ENCODE results near the gene MXRA7. TPM values are rescaled to one million over a fixed set of nuclear protein-coding genes. Genes with fewer than 3 reads are reported as not detected.

The MXRA7 gene
- total and polyA plus RNA-seq, 2 of the 4 experiments (the other 2 are of a cell fraction): 168 to 231 TPM

GRCh38 chr17:76681222-76682137, 29.3 kb downstream of the MXRA7 start:
- no peak overlapping the region for H2AFZ ChIP-seq (replicated peaks; ENCODE audit: low read length, poor library complexity)
- no peak overlapping the region for H3K4me2 ChIP-seq (ENCODE audit: low read depth, low read length)
- BruUV-seq (replicated peaks): no TSS peak
- ATAC-seq (ENCODE audit: low read depth) (peak; percentile 78), DNase-seq (peak; percentile 63)
- H3K27me3 ChIP-seq (ENCODE audit: control insufficient read depth, insufficient read depth, low read length): no peaks in the 10 kb centered on the region
- no peak overlapping the region for H3K4me3 ChIP-seq (ENCODE audit: insufficient read depth, low read depth, low read length)
- no peak overlapping the region for H2BK15ac ChIP-seq (ENCODE audit: low read depth, low read length)
- H3K4ac ChIP-seq (ENCODE audit: low read depth, low read length): no peak overlapping the region; the same call in 1 of the 2 replicates
- H4K8ac ChIP-seq (ENCODE audit: low read depth in 2 of 2, low read length in 2 of 2): no peak overlapping the region
- H3K56ac ChIP-seq (ENCODE audit: extremely low read depth, insufficient read depth, low read length): no peak overlapping the region
- in situ Hi-C loops (cut with MboI; ENCODE audit: low sequenced_read_pairs): no loop called here
- H3K23ac ChIP-seq (ENCODE audit: low read depth, low read length): no peak overlapping the region
- H2BK5ac ChIP-seq (ENCODE audit: low read depth, low read length, poor library complexity, severe bottlenecking): no peak overlapping the region
- peaks cover 7% of the 10 kb centered on the region for H3K4me1 ChIP-seq (ENCODE audit: control insufficient read depth, insufficient read depth, low read length)
- no peak overlapping the region for H2BK20ac ChIP-seq (ENCODE audit: low read depth, low read length)
- 71% methylated on average over 10 of the region's 16 CpGs; no CpG with 5 or more reads in 1 of the 2 experiments for WGBS, 2 experiments (ENCODE audit: extremely low coverage in 2 of 2, insufficient read length in 1 of 2)
- H2AK9ac ChIP-seq (replicated peaks; ENCODE audit: low read depth, low read length, poor library complexity): peak overlapping the region; percentile 77
- intact Hi-C loops (cut with micrococcal nuclease): loop anchor here (2.0 to 10.0 kb wide), 3 partner anchors 159 to 1923 kb away; no protein-coding TSS in a partner anchor
- no peak overlapping the region for H2BK120ac ChIP-seq (ENCODE audit: low read depth, low read length)
- no peak overlapping the region for H3K14ac ChIP-seq (replicated peaks; ENCODE audit: low read depth, low read length)
- TF ChIP-seq MAFK (IDR thresholded peaks at IDR 0.05; ENCODE audit: low read depth, low read length) (no peak), RCOR1 (IDR thresholded peaks at IDR 0.05; ENCODE audit: insufficient replicate concordance, low read length) (no peak), POLR2A (IDR thresholded peaks at IDR 0.05; ENCODE audit: low read depth, low read length) (peak; percentile 23; the same call in 1 of the 2 replicates), CTCF (conservative IDR thresholded peaks at IDR 0.05; ENCODE audit: low read depth, low read length) (peak; percentile 78), RAD21 (IDR thresholded peaks at IDR 0.05; ENCODE audit: low read length) (peak; percentile 79), BHLHE40 (IDR thresholded peaks at IDR 0.05; ENCODE audit: low read depth, low read length) (no peak), RFX5 (IDR thresholded peaks at IDR 0.05; ENCODE audit: low read depth, low read length) (no peak), SMC3 (IDR thresholded peaks at IDR 0.05; ENCODE audit: low read depth, low read length) (peak; percentile 71), NFE2L2 (IDR thresholded peaks at IDR 0.05; ENCODE audit: low read depth, low read length) (no peak), USF2 (IDR thresholded peaks at IDR 0.05; ENCODE audit: low read depth, low read length) (no peak), MAZ (IDR thresholded peaks at IDR 0.05; ENCODE audit: borderline replicate concordance, low read depth, low read length) (peak; percentile 22; the same call in 1 of the 2 replicates), FOS (IDR thresholded peaks at IDR 0.05; ENCODE audit: low read depth, low read length) (no peak)
- TF ChIP-seq, protein P1, sequence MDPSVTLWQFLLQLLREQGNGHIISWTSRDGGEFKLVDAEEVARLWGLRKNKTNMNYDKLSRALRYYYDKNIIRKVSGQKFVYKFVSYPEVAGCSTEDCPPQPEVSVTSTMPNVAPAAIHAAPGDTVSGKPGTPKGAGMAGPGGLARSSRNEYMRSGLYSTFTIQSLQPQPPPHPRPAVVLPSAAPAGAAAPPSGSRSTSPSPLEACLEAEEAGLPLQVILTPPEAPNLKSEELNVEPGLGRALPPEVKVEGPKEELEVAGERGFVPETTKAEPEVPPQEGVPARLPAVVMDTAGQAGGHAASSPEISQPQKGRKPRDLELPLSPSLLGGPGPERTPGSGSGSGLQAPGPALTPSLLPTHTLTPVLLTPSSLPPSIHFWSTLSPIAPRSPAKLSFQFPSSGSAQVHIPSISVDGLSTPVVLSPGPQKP (IDR thresholded peaks at IDR 0.05; ENCODE audit: borderline replicate concordance, low read depth, low read length): no peak
- dilution Hi-C loops (cut with HindIII; ENCODE audit: low sequenced_read_pairs, unreplicated experiment): no loop called here
- POLR2A ChIA-PET (ENCODE audit: unreplicated experiment): no interaction called here
- no peak overlapping the region for H3K27ac ChIP-seq (ENCODE audit: insufficient read depth, low read length)
- peaks cover 0 to 53% of the 10 kb centered on the region in 2 experiments; a peak in 3 of 4 replicates for H3K79me1 ChIP-seq (ENCODE audit: low read depth in 1 of 2, low read length in 2 of 2)
- no peak overlapping the region for H2AK5ac ChIP-seq (ENCODE audit: low read depth, low read length)
- no peak overlapping the region for H3K18ac ChIP-seq (ENCODE audit: low read depth, low read length)
- H4K5ac ChIP-seq (ENCODE audit: low read depth, low read length): no peak overlapping the region
- peaks cover 27% of the 10 kb centered on the region for H4K20me1 ChIP-seq (ENCODE audit: insufficient read depth, low read length)
- H3K9me3 ChIP-seq (ENCODE audit: control insufficient read depth, insufficient read depth, low read length): no peaks in the 10 kb centered on the region
- H3K9ac ChIP-seq (ENCODE audit: low read depth, low read length): no peak overlapping the region
- H3K9me1 ChIP-seq (ENCODE audit: insufficient read depth, low read length): no peaks in the 10 kb centered on the region
- H3K36me3 ChIP-seq (ENCODE audit: control insufficient read depth, insufficient read depth, low read length): peaks cover 60% of the 10 kb centered on the region
- H4K91ac ChIP-seq (ENCODE audit: insufficient read depth, low read depth, low read length): no peak overlapping the region
- CTCF ChIA-PET: interaction anchor here (0.6 to 1.8 kb wide), 5 partner anchors 10 to 159 kb away, joined by 3 to 6 read pairs (median 4); no protein-coding TSS in a partner anchor

Measured in IMR-90 (cell line).